LNCAP (cell line): ENCODE measurements around the gene ARHGEF38.

ENCODE experiments used
- CTCF ChIP-seq: fragments of 450-650 bp; IDR thresholded peaks from 2 replicates; pipeline ENCODE4 v1.5.1; 2017; ENCODE audit warnings: mild to moderate bottlenecking

The ARHGEF38 gene

GRCh38 chr4:105627620-105628019, 75.2 kb downstream of the ARHGEF38 start:
- TF ChIP-seq CTCF, result no peak

- TF ChIP-seq CTCF, result no peak
Measured at GRCh38 chr4:105630670-105631655, 78.5 kb downstream of the ARHGEF38 start.

- TF ChIP-seq CTCF, result no peak
Measured at GRCh38 chr4:105631818-105632400, 79.5 kb downstream of the ARHGEF38 start.

GRCh38 chr4:105632599-105632998, 80.2 kb downstream of the ARHGEF38 start:
- no peak for TF ChIP-seq CTCF

GRCh38 chr4:105633241-105633640, 80.8 kb downstream of the ARHGEF38 start:
- TF ChIP-seq CTCF, result no peak

GRCh38 chr4:105634402-105635080, 82.1 kb downstream of the ARHGEF38 start:
- no peak for TF ChIP-seq CTCF

- no peak for TF ChIP-seq CTCF
Measured at GRCh38 chr4:105637408-105638176, 85.2 kb downstream of the ARHGEF38 start.
